ENCODE measurements around the gene PSMD13.

- TF ChIP-seq POLR2A (IDR thresholded peaks at IDR 0.05) (no peak), CTCF (IDR thresholded peaks at IDR 0.05) (no peak)
Measured at GRCh38 chr11:210803-211180, 26.0 kb upstream of the PSMD13 start.
